22Rv1 (cell line): Measurements from ENCODE around the gene CCSER1.

Experiments
- CTCF ChIP-seq: fragments of 450-650 bp; IDR thresholded peaks from 2 replicates; pipeline ENCODE4 v1.5.1; 2017; ENCODE audit warnings: mild to moderate bottlenecking
- ZFX ChIP-seq: fragments of 450-650 bp; IDR thresholded peaks from 2 replicates; pipeline ENCODE4 v1.6.1; 2017; ENCODE audit warnings: antibody characterized with exemption, borderline replicate concordance

- TF ChIP-seq CTCF (no peak), ZFX (no peak)
These were observed 630.4 kb downstream of the CCSER1 start for GRCh38 chr4:90757534-90758060.
